ENCODE data around the gene TLK2.
"Not testable (repeated sequence)": the region's sequence is repeated elsewhere in the genome, so short reads cannot be mapped to it uniquely, and the experiment has no call there.

Gene TLK2

DNA sequence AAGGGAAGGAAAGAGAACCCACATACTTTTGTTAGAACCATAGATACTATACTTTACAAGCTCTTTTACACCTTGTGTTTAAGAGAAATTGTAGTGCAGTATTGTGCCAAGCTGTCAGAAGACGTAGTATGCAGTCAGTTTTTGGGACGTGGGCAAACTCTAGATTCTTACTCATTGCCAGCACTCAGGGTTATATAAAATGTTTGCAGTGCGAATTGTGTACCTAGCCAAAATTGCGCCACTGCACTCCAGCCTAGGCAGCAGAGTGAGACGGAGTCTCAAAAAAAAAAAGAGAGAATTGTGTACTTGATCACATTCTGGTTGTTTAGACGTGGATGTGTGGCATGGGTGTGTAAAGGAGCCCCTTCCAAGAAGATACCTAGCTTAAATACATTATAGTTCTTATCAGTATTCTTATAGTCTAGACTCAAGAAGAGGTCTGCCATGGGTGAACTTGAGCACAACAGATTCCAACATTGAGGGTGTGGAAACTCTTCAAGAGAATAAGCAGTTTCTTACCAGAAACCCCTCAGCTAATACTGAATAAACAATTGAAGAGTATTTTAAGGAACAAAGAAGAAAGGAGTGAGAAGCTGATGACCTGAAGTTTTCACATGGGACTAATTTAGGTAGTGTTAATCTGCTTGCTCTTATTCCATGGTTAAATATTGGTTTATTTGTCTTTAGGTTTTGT is 121.5 kb downstream of the TLK2 start:
- no peak for DNase-seq

DNA sequence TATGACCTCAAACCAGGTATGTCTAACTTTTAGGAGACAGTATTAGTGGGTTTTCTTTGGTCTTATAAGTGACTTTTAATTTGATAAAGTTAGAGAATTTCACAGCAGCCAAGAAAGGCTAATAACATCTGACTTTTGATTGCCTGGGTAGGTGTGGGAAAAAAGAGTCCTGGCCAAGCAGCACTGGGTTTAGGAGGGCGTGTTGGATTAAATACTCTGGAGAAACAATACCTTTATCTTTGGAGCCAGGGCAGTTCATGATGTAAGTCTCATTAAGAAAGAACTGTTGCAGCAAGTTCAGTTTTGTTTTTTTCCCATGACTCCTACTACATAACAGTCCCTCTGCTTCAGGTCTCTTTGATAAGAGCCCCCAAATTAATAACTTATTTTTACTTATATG is 122.2 kb downstream of the TLK2 start:
- no peak for DNase-seq

DNA sequence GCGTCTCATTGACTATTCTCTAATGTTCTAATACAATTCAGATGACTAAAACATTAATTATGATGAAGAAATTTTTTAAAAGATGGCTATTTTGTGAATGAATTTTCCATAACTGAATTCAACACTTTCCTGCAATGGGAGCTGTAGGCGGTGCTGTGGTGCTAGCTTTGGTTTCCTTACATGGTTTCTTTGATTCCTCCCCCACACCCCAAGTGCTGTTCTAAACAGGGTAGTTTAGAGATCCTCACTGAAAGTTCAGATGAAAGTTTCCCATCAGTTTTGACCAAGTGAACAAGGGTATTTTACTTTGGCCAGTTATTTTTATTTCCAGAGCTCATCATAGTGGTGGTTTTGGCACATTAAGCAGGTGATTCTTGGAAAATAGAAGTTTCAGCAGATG is 122.8 kb downstream of the TLK2 start:
- DNase-seq, result no peak

DNA sequence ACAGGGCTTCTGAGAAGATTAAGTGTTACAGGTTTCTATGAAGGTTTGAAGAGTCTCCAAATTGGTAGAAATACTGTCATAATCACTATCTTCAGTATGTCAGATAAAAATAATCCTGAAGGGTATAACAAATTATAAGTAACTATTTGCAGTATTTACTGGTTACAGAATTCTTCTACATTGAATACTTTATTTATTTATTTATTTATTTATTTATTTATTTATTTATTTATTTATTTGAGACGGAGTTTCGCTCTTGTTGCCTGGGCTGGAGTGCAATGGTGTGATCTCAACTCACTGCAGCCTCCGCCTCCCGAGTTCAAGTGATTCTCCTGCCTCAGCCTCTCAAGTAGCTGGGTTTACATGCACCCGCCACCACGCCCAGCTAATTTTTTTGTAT is 125.2 kb downstream of the TLK2 start:
- DNase-seq, result not testable (repeated sequence)

DNA sequence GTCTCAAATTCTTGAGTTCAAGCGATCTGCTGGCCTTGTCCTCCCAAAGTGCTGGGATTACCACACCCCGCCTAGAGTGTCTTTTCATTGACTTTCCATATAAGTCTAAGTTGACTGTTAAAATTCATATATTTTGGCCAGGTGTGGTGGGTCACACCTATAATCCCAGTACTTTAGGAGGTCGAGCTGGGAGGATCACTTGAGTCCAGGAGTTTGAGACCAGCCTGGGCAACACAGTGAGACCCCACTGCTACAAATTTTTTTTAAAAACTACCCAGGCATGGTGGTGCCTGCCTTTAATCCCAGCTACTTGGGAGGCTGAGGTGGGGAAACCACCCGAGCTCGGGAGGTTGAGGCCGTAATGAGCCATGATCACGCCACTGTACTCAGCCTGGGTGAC is 127.0 kb downstream of the TLK2 start:
- no peak for DNase-seq

DNA sequence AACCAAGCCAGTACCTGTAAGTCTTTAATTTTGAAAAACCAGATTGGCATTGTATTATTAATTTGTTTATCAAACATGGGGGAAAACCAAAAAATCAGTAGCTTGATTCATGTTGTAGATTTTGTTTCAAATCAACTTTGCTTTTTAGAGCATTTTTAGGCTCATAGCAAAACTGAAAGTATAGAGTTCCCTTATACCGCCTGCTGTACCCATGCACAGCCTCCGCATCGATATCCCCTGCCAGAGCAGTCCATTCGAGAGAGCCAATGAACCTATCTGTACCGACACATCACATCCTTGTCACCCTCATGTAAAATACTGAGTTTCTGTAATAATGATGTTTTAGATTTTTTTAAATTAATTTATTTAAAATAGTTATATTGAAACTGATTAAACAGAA is 132.7 kb downstream of the TLK2 start:
- DNase-seq, result no peak

DNA sequence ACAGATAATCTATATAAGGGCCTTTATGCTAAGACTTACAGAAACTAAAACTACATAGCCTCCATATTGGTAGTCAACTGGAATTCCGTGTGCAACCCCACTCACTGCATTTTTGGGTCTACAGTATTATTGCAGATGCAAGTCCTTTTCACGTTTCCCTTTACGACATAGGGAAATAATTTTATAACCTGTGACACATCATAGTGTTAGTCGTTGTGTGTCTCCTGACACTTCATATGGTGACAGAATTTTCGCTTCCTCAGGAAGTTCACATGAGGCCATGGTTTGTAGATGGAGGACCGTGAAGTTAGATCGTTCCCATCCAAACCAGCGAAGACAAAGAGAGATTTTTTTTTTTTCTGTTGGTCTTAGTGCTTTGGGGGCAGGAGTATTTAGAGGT is 133.1 kb downstream of the TLK2 start:
- no peak for DNase-seq

DNA sequence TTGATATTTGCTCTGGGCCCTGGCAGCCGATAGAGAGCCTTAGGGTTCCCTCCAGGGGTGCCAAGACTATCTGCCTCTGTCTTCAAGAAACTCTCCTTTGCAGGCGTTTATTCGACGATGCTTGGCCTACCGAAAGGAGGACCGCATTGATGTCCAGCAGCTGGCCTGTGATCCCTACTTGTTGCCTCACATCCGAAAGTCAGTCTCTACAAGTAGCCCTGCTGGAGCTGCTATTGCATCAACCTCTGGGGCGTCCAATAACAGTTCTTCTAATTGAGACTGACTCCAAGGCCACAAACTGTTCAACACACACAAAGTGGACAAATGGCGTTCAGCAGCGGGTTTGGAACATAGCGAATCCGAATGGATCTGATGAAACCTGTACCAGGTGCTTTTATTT is 133.7 kb downstream of the TLK2 start:
- DNase-seq, result not testable (repeated sequence)

DNA sequence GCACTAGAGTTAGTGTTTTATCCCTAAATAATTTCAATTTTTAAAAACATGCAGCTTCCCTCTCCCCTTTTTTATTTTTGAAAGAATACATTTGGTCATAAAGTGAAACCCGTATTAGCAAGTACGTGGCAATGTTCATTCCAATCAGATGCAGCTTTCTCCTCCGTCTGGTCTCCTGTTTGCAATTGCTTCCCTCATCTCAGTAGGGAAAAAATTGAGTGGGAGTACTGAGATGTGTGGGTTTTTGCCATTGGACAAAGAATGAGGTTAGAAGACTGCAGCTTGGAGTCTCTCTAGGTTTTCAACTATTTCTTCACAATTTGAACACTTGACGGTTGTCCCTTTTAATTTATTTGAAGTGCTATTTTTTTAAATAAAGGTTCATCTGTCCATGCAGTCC is 134.5 kb downstream of the TLK2 start:
- not testable (repeated sequence) for DNase-seq

DNA sequence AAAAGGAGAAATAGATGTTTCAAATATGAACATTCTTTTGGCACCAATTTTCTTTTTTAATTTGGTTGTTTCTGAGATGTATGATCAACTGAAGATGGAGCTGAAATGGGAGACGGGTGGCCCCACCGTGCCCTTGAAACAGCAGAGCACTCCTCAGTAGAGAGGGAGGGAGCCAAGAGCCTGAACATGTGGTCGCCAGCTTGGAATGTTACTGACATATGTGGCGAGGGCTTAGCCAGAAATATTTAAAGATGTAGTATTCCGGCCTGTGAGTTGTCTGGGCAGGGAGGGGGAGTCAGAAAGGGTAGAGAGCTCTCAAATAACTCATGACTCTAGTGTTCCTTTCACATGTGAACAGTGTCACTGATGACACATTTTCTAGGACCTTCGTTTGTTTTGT is 135.5 kb downstream of the TLK2 start:
- no peak for DNase-seq

DNA sequence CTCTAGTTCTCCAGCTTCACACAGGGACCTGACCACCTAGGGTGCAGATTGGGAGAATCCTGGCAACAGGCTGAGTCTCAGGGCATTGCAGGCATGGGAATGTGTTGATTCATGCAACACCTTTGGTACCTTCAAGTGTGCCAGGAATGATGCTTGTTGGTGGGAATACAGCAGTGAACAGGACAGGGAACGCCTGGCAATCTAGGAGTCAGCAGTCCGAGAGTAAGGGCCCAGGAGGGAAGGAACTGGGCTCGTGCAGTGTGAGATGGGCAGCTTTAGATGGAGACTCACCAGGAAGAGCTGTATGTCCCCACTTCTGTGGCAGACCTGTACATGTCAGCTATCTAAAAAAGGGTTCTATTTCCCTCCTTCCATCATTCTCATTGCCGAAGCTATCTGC is 136.9 kb downstream of the TLK2 start:
- no peak for DNase-seq

DNA sequence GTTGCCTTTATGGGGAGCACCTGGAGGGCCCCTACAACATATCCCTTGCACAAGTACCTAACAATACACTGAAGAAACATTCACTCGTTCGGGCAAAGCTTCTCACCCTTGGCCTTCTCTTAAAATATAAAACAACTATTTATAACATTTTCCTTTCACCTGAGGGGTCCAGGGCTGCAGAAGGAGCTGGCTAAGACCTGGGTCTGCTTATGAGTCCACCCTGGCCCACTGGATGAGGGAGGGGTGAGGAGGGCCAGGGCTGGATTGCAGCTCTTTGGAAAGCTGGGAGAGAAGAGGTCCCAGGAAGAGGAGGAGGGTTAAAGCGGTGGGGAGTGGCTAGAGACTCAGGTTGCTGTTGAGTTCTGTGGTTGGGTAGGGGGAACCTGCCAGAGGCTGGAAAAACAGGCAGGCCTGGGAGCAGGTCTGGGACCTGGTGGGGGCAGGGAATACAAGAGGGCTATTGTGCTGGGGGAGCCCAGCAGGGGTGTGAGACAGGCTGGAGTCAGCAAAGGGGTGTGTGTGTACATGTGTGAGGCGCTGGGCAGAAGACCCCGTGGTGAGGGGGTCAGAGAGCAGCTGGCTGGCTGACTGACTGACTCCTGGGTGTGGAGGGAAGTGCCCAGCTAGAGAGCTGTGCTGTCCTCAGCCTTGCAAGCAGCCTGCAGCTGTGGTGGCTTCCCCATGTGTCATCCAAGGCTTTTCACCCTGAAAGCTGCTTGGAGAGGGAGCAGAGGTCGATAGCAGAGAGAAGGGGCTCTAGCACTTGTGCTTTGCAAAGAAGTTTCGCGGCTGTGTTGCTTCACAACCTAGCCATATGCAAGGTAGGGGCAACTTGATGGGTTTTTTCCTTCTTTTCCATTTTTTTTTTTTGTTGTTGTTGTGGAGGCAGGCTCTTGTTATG is 138.6 kb downstream of the TLK2 start:
- DNase-seq, result no peak

DNA sequence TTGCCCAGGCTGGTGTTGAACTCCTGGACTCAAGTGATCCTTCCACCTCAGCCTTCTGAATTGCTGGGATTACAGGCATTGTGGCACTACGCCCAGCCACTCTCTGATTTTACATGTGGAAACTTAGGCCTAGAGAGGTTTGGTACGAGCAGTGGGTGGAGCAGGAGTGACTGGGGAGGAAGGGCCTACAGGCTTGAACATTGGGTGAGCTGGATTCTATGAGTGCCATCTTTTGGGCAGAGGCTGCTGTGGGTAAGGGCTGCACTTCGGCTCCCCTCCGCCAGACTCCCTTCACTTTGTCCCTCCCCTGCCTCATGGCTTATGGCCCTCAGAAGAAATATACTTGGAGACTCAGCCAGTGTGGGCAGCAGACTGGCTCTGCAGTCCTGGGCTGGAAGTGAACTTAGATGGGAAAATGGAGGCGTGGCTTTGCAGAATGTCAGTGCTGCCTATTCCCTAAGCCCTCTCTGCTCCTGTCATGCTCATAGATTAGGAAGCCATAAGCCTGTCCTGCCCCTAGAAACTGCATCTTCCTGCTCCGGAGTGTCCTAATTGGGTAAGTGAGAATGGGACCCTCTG is 139.4 kb downstream of the TLK2 start:
- no peak for DNase-seq

DNA sequence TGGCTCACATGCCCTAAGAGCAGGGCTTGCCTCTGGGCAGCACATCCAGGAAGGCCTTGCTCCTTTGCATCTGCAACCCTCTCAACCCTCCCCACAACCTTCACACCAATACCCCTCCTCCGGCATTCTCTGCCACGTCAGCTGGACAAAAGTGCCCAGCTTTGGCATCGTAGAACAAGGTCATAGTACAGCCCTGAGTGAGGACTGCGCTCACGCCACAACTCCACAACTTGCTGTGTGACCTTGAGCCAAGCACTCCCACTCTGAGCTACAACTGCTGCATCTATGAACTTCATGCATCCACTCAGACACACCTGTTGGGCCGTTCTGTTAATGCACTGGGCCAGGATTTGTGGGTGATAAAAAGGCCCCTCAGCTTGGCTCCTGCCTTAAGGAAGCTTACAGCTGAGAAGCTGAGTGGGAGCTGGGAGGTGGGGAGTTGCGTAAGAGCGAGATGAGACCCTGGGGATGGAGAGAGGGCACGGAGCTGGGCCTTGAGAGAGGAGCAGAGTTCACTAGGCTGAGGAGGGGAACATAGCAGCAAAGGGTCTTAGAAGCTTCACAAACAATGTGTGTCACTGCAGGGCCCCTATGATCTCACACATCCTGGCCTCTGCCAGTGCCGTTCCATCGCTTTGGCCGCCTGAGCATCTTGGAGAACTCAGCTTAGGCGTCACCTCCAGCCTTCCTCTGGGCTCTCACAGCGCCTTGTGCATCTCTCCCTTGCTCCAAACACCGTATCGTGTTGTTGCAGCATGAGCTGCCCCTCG is 140.2 kb downstream of the TLK2 start:
- DNase-seq, result no peak

DNA sequence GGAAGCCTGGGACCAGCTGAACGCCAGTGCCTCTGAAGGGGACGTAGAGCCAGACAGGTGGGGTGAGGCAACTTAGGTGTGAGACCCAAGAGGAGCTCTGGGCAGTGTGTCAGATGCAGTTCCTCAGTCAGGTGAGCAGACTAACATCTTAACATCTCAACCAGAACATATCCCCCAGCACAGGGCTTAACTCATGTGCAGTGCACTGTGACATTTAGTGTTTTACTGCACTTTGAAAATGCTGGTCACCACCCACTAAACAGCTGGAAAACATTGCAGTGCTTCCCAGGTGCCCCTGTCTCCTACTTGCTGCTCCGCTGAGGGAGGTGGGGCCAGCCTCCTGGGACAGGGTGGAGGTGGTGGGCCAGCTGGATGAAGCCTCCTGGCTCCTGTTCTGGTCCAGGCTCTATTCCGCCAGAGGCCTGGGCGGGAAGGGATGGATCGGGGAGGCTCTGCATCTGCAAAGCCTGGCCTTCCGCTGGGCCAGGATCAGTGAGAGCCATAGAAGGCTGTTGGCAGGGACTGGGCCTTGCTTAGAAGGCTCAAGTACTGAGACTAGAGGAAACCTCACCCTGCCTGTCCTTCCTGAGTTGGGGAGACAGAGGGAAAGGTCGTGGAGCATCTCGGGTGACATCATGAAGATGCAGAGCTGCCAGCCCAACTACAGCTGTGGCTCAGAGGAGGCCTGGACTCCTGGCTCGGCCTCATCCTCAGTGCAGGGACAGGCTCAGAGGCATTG is 141.0 kb downstream of the TLK2 start:
- DNase-seq, result no peak

DNA sequence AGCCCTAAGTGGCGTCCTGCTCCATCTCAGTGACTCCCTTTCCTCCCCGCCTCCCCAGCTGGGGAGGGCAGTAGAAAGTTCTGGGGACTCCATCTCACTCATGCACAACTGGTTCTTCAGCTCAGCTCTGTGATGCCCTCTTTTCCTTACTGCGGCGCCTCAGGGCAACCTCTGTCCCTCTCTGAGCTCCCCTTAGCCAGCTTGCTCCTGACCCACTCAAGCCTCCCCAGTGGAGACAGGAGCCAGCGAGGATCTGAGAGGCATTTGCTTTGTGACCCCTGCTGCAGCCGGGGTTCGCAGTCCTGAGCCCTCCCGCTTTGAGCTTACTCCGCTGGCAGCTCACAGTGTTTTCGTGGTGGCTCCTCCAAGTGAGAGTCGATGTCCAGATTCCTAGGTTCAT is 142.6 kb downstream of the TLK2 start:
- no peak for DNase-seq

DNA sequence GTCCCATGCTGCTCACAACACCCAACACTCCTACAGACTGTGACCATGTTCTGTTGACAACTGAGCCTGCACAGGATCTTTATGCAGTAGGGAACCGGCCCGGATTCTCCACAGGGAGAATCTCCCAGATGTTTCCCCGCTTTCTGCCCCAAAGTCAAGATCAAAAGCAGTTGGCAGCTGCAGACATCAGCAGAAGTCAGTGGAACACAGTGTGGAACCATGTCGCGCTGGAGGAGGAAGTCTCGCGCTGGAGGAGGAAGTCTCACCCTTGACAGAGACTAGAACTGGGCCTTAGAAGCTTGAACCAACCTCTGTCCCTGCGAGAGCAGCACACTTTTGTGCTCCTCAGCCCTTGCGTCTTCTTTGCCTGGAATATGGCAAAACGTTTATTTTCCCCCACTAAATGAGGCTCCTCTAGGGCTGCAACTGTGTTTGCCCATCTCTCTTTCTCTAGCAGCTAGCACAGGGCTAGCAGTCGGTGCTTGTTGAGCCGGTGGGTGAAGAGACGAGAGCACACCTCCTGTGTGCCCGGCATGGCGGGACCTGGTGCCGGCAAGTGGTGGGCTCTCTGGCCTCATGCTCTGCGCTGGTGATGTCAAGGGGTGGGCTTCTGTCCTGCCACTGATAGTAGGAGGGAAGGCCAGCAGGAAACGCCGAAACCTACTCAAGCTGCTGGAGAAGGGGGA is 146.7 kb downstream of the TLK2 start:
- no peak for DNase-seq

DNA sequence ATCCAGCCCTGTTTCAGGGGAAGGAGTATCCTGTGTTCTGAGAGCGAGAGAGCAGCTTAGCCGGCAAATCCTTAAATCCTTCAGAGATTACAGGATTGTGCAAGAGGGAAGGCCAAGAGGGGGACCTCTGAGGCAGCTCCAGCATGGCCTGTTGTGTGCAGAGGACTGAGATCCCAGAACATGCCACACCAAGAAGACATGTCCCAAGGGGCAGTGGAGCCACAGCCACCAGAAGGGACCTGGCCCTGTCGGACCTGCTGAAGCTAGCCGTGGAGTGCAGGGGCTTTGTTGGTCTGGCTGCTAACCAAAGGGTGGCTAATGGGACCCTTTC is 147.2 kb downstream of the TLK2 start:
- no peak for DNase-seq

DNA sequence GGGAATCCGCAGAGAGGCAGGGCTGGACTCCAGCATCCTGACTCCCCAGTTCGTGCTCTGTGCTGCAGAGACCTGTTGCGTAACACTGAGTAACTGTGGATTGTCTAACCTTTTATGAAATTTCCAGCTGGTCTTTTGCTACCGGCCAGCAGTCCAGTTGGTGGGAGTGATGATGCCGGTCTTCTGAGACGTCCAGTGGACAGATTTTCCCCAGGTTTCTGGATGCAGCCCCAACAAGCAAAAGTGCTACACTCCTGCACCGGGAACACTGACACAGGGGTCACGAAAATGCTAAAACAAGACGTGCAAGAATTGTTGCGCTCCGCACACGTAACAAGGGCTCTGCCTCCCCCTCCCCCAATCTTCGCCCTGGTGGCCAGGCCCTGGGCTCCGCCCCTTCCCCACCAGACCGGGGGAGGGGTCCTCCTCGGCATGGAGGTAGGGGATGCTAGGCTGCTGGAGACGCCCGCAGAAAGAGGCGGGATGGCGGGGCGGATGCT is 148.1 kb downstream of the TLK2 start:
- no peak for DNase-seq

DNA sequence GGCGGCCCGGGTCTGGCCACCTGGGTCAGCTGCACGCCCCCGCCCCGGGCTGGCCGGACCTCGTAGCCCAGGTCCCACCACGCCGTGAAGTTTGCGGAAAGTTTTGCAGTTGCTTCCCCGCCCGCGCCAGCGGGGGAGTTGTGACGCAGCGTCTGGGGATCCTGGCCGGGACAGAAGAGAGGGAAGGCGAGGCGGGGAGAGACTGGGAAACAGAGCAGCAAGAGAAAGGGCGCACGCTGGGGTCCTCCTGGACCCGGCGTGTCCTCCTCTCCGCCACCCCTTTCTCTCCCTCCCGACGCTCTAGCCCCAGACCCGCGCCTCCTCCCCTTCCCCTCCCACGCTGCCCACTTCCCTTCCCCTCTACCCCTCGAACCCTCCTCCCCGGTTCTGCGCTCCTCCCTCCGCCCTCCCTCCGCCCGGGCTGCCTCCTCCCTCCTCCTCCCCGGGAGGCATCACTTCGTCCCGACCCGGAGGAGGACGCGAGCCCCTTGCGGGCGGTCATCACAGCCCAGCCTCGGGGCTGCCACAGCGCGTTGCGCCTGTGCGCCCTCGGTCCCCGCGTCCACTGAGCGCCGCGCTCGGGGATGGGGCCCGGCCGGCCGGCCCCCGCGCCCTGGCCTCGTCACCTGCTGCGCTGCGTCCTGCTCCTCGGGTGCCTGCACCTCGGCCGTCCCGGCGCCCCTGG is 148.7 kb downstream of the TLK2 start, which contains the start of gene MRC2:
MRC2 (plus strand) TSS at position 452 of the 685 bp plus-strand sequence; CDS start at position 585, 133 bp downstream.
- DNase-seq, result peak; percentile 91
